Kasumi-1 (cell line): ENCODE results near the gene TRMT44.

ENCODE experiments used
- DNase-seq, 2 experiments: peaks; one replicate each; lab custom pipeline; 2025; lab: John Stamatoyannopoulos, UW

TRMT44 gene

GRCh38 chr4:8514391-8514790, 73.8 kb downstream of the TRMT44 start:
- no peak for DNase-seq

GRCh38 chr4:8515316-8516060, 74.9 kb downstream of the TRMT44 start:
- DNase-seq, result no peak

GRCh38 chr4:8516061-8516573, 75.5 kb downstream of the TRMT44 start:
- DNase-seq, result no peak

- DNase-seq, result no peak
Observed at GRCh38 chr4:8516996-8517550, 76.5 kb downstream of the TRMT44 start.

- no peak for DNase-seq
Observed at GRCh38 chr4:8517946-8518345, 77.4 kb downstream of the TRMT44 start.

GRCh38 chr4:8522160-8523120, 81.9 kb downstream of the TRMT44 start:
- DNase-seq, result no peak

- DNase-seq, result no peak
Observed at GRCh38 chr4:8523175-8523574, 82.6 kb downstream of the TRMT44 start.

GRCh38 chr4:8523766-8524165, 83.2 kb downstream of the TRMT44 start:
- DNase-seq, result no peak

- no peak for DNase-seq
Observed at GRCh38 chr4:8524595-8525382, 84.2 kb downstream of the TRMT44 start.

- no peak for DNase-seq
Observed at GRCh38 chr4:8525383-8526120, 85.0 kb downstream of the TRMT44 start.
